Measurements from ENCODE around the gene NFIX. TPM values are rescaled to one million over a fixed set of nuclear protein-coding genes. Genes with fewer than 3 reads are reported as not detected.
A peak's percentile ranks its signal among the peaks of the same experiment; 100 is the strongest.

Gene NFIX
- total and polyA plus RNA-seq, 2 of the 13 experiments (the other 11 are each of a cell fraction or from before 2014, with no cell fraction given), result 3.4 to 5.4 TPM

DNA sequence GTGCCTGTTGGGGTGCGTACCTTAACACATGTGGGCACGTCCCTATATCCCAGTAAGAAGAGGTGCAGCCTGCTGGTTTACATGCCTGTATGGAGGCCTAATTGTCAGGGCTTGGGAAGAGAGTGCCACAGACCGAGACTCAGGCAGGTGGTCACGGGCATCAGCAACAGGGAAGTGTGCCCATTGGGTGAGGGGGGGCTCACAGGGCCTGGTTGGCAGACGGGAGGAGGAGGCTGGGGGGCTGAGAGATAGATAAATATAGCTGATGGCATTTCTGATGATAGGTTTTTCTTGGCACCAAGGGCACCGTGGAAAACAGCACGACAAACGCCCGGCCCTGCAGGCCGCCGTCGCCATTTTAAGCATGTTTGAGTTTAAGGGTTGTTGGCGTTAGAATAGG, 37.6 kb downstream of the NFIX start (continued):
- TF ChIP-seq, protein P1, sequence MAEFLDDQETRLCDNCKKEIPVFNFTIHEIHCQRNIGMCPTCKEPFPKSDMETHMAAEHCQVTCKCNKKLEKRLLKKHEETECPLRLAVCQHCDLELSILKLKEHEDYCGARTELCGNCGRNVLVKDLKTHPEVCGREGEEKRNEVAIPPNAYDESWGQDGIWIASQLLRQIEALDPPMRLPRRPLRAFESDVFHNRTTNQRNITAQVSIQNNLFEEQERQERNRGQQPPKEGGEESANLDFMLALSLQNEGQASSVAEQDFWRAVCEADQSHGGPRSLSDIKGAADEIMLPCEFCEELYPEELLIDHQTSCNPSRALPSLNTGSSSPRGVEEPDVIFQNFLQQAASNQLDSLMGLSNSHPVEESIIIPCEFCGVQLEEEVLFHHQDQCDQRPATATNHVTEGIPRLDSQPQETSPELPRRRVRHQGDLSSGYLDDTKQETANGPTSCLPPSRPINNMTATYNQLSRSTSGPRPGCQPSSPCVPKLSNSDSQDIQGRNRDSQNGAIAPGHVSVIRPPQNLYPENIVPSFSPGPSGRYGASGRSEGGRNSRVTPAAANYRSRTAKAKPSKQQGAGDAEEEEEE (CRISPR knock-in tag; IDR thresholded peaks at IDR 0.05; ENCODE audit: borderline replicate concordance), result no peak

DNA sequence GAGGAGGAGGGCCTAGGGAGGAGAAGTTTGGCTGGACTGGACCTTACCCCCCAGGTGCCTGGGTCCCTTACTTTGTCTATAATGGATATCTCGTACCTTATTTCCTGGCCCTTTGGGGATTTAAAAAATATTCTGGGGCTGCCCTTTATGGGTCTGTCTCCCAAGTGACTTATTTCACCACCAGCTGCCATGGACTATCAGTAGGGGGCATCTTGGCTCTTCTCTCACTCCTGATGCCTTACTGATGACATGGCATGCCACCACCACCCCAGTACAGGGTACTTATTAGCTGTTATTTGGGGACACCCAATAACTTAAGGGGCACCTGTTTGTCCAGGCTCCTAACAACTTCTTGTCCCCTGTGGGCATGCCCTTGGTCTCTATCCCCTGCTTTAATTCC, 38.0 kb downstream of the NFIX start:
- Histone ChIP-seq H2AFZ (ENCODE audit: low read length) (no peak overlapping the region), H4K20me1 (ENCODE audit: insufficient read depth, low read length) (no peaks in the 10 kb centered on the region), H3K4me1 (ENCODE audit: insufficient read depth, low read length) (peaks cover 79% of the 10 kb centered on the region), H3K9me3 (ENCODE audit: low read length) (no peaks in the 10 kb centered on the region), H3K4me3 (replicated peaks in 1 of 3; ENCODE audit: insufficient read depth in 1 of 3, low read depth in 2 of 3, low read length in 3 of 3) (no peak overlapping the region), H3K36me3 (replicated peaks in 1 of 2; ENCODE audit: control insufficient read depth in 1 of 2, insufficient read depth in 2 of 2, low read length in 2 of 2) (peaks cover 2 to 35% of the 10 kb centered on the region in 2 experiments; a peak in 3 of 5 replicates), H3K79me2 (ENCODE audit: insufficient read depth, low read length) (peaks cover 41% of the 10 kb centered on the region), H3K27me3 (ENCODE audit: control insufficient read depth in 1 of 2, insufficient read depth in 2 of 2, low read length in 2 of 2) (no peaks in the 10 kb centered on the region), H3K27ac (ENCODE audit: extremely low read length, insufficient read depth, low read length) (peak overlapping the region; percentile 80), H3K9ac (ENCODE audit: insufficient read depth, low read depth, low read length) (no peak overlapping the region), H3K4me2 (ENCODE audit: low read depth, low read length) (0 out of 2 replicates have a peak overlapping the region, but pooled peaks have one; percentile 3)
- intact Hi-C loops (cut with micrococcal nuclease; ENCODE audit: unreplicated experiment), result loop anchor here (2.0 kb wide), 2 partner anchors 28 to 48 kb away; no protein-coding TSS in a partner anchor
- FAIRE-seq, result no peak
- DNase-seq (ENCODE audit: low spot score), result no peak
- BruUV-seq (replicated peaks), result no TSS peak
- ATAC-seq, result no peak
- in situ Hi-C loops (cut with HindIII; ENCODE audit: extremely low pct_ligation_motif_present, low pct_unique_long_range_greater_than_20kb), result loop anchor here (5.0 kb wide), 1 partner anchor 59 kb away; no protein-coding TSS in a partner anchor
- ChIA-PET POLR2A (interaction anchor here (3.3 to 6.5 kb wide), 3 partner anchors 20 to 48 kb away, joined by 36 to 128 read pairs (median 121); no protein-coding TSS in a partner anchor), CTCF (ENCODE audit: low intra/inter-chr PET ratio, low total read pairs) (interaction anchor here (1.4 to 4.9 kb wide), 2 partner anchors 27 to 55 kb away, joined by 3 to 42 read pairs; no protein-coding TSS in a partner anchor)
- 100% methylated on average over 1 of the region's 1 CpG for WGBS (ENCODE audit: low lambda C conversion rate)
- TF ChIP-seq CAMTA2 (CRISPR knock-in tag; IDR thresholded peaks at IDR 0.05; ENCODE audit: borderline replicate concordance) (no peak), PHF20 (CRISPR knock-in tag; IDR thresholded peaks at IDR 0.05) (no peak), SUZ12 (IDR thresholded peaks at IDR 0.05; ENCODE audit: low read depth, low read length) (no peak), RXRA (CRISPR knock-in tag; IDR thresholded peaks at IDR 0.05) (no peak), ZNF75D (CRISPR knock-in tag; IDR thresholded peaks at IDR 0.05; ENCODE audit: borderline replicate concordance) (no peak), ZNF879 (CRISPR knock-in tag; IDR thresholded peaks at IDR 0.05) (no peak), POLR2A (IDR thresholded peaks at IDR 0.05; ENCODE audit: insufficient read depth in 1 of 2, low read depth in 2 of 2, low read length in 2 of 2) (no peak), ZNF441 (CRISPR knock-in tag; IDR thresholded peaks at IDR 0.05; ENCODE audit: borderline replicate concordance) (no peak), ZNF781 (CRISPR knock-in tag; IDR thresholded peaks at IDR 0.05; ENCODE audit: borderline replicate concordance, not compliant biosample characterization) (no peak), MTF2 (CRISPR knock-in tag; IDR thresholded peaks at IDR 0.05; ENCODE audit: borderline replicate concordance) (no peak), YY1 (IDR thresholded peaks at IDR 0.05; ENCODE audit: insufficient read depth, insufficient replicate concordance, low read depth, low read length) (no peak), SP5 (CRISPR knock-in tag; IDR thresholded peaks at IDR 0.05; ENCODE audit: borderline replicate concordance, low read depth) (no peak), GFI1 (CRISPR knock-in tag; IDR thresholded peaks at IDR 0.05; ENCODE audit: borderline replicate concordance) (no peak), MBNL3 (CRISPR knock-in tag; conservative IDR thresholded peaks at IDR 0.05) (no peak), STAG1 (CRISPR knock-in tag; IDR thresholded peaks at IDR 0.05) (peak; percentile 43; the same call in 1 of the 2 replicates), SMC3 (IDR thresholded peaks at IDR 0.05; ENCODE audit: low read length) (peak; percentile 6; the same call in 1 of the 2 replicates)
- TF ChIP-seq, protein P2, sequence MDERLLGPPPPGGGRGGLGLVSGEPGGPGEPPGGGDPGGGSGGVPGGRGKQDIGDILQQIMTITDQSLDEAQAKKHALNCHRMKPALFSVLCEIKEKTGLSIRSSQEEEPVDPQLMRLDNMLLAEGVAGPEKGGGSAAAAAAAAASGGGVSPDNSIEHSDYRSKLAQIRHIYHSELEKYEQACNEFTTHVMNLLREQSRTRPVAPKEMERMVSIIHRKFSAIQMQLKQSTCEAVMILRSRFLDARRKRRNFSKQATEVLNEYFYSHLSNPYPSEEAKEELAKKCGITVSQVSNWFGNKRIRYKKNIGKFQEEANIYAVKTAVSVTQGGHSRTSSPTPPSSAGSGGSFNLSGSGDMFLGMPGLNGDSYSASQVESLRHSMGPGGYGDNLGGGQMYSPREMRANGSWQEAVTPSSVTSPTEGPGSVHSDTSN (CRISPR knock-in tag; IDR thresholded peaks at IDR 0.05), result no peak
- TF ChIP-seq, protein P3, sequence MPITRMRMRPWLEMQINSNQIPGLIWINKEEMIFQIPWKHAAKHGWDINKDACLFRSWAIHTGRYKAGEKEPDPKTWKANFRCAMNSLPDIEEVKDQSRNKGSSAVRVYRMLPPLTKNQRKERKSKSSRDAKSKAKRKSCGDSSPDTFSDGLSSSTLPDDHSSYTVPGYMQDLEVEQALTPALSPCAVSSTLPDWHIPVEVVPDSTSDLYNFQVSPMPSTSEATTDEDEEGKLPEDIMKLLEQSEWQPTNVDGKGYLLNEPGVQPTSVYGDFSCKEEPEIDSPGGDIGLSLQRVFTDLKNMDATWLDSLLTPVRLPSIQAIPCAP (CRISPR knock-in tag; IDR thresholded peaks at IDR 0.05; ENCODE audit: low read depth), result no peak
